K562 (cell line): ENCODE data around the gene SH3PXD2B. TPM values are rescaled to one million over a fixed set of nuclear protein-coding genes. Genes with fewer than 3 reads are reported as not detected.
A peak's percentile ranks its signal among the peaks of the same experiment; 100 is the strongest.

Experiments
- BHLHE40 ChIP-seq: IDR thresholded peaks from 2 replicates; pipeline ENCODE4 v1.6.1; 2011; ENCODE audit warnings: low read length, improper control_type of control experiment
- CAMTA2 ChIP-seq: fragments of 250-450 bp; sonication (Bioruptor Pico); conservative IDR thresholded peaks from 2 replicates; pipeline ENCODE4 v1.5.1; 2022
- CEBPG ChIP-seq, 3 experiments: fragments of 200-800 bp in 1 of 3; sonication (Bioruptor generic) in 1 of 3; sonication (generic) in 1 of 3; formaldehyde crosslinking in 1 of 3; IDR thresholded peaks in 2 of 3; conservative IDR thresholded peaks in 1 of 3; 2 replicates each; pipeline versions ENCODE4 v1.6.1 to v1.8.0; 2016 to 2022; ENCODE audit warnings: missing compliant biosample characterization in 2 of 3, missing genetic modification characterization in 2 of 3, mild to moderate bottlenecking in 1 of 3, missing genetic modification reagents in 1 of 3
- DEAF1 ChIP-seq: fragments of 450-650 bp; formaldehyde crosslinking; IDR thresholded peaks from 2 replicates; pipeline ENCODE4 v1.4.0; 2020; ENCODE audit warnings: mild to moderate bottlenecking, moderate library complexity
- EHMT2 ChIP-seq: fragments of 450-650 bp; IDR thresholded peaks from 2 replicates; pipeline ENCODE4 v1.6.1; 2018; ENCODE audit warnings: antibody characterized with exemption
- EWSR1 ChIP-seq: fragments of 450-650 bp; IDR thresholded peaks from 2 replicates; pipeline ENCODE4 v1.6.1; 2018; ENCODE audit warnings: borderline replicate concordance, mild to moderate bottlenecking, low read depth, moderate library complexity; ENCODE audit not compliant: partially characterized antibody
- GATAD2B ChIP-seq: fragments of 450-650 bp; IDR thresholded peaks from 2 replicates; pipeline ENCODE4 v1.6.1; 2017; ENCODE audit warnings: mild to moderate bottlenecking, borderline replicate concordance
- NFIX ChIP-seq: fragments of 250-450 bp; sonication (Bioruptor Pico); IDR thresholded peaks from 2 replicates; pipeline ENCODE4 v1.4.0; 2020; ENCODE audit warnings: low read depth, mild to moderate bottlenecking, moderate library complexity
- NR2C2 ChIP-seq, 2 experiments: fragments of 200-800 bp in 1 of 2; sonication (Bioruptor generic) in 1 of 2; sonication (generic) in 1 of 2; formaldehyde crosslinking in 1 of 2; IDR thresholded peaks; 2 replicates each; pipeline versions ENCODE4 v1.6.1 to v1.8.0; 2016 to 2022; ENCODE audit warnings: mild to moderate bottlenecking in 1 of 2, missing compliant biosample characterization in 1 of 2, missing genetic modification characterization in 1 of 2, missing genetic modification reagents in 1 of 2
- NR3C1 ChIP-seq: sonication (generic); formaldehyde crosslinking; IDR thresholded peaks from 2 replicates; pipeline ENCODE4 v1.8.1; 2022; ENCODE audit warnings: missing genetic modification reagents
- PHB2 ChIP-seq: fragments of 450-650 bp; IDR thresholded peaks from 2 replicates; pipeline ENCODE4 v1.6.1; 2017; ENCODE audit warnings: low read depth
- PPARD ChIP-seq: fragments of 250-450 bp; sonication (Bioruptor Pico); IDR thresholded peaks from 2 replicates; pipeline ENCODE4 v1.8.0; 2022; ENCODE audit warnings: inconsistent platforms, mild to moderate bottlenecking, moderate library complexity
- RBM39 ChIP-seq: fragments of 200-400 bp; formaldehyde crosslinking; optimal IDR thresholded peaks from 2 replicates; pipeline ENCODE3; 2018; ENCODE audit warnings: low read depth, low read length
- STAT6 ChIP-seq: sonication (generic); formaldehyde crosslinking; IDR thresholded peaks from 2 replicates; pipeline ENCODE4 v1.8.1; 2023; ENCODE audit warnings: mild to moderate bottlenecking, missing genetic modification reagents
- TFE3 ChIP-seq: fragments of 450-650 bp; formaldehyde crosslinking; IDR thresholded peaks from 2 replicates; pipeline ENCODE4 v1.4.0; 2020; ENCODE audit warnings: mild to moderate bottlenecking, mixed read lengths
- TRIM24 ChIP-seq, 2 experiments: fragments of 450-650 bp; IDR thresholded peaks; 2 replicates each; pipeline ENCODE4 v1.6.1; 2016
- TRIM25 ChIP-seq: fragments of 450-650 bp; IDR thresholded peaks from 2 replicates; pipeline ENCODE4 v1.7.0; 2016; ENCODE audit warnings: borderline replicate concordance
- YY1 ChIP-seq, 3 experiments: IDR thresholded peaks; 2 replicates each; pipeline ENCODE4 v1.6.1; 2011; ENCODE audit warnings: low read length in 2 of 3, mild to moderate bottlenecking in 2 of 3, moderate library complexity in 2 of 3, borderline replicate concordance in 1 of 3, control low read depth in 1 of 3, low read depth in 1 of 3; ENCODE audit not compliant: insufficient read depth in 3 of 3, insufficient replicate concordance in 2 of 3, control insufficient read depth in 1 of 3, insufficient read length in 1 of 3; ENCODE audit errors: extremely low read depth in 1 of 3
- ZNF24 ChIP-seq: fragments of 450-650 bp; IDR thresholded peaks from 2 replicates; pipeline ENCODE4 v1.6.1; 2016
- polyA plus RNA-seq, 8 experiments: library from polyadenylated mRNA; depleted of rRNA in 4 of 8; stranded (reverse) in 5 of 8; unstranded in 3 of 8; fragments of >200 nt; fragmentation: Nextera tagmentation in 2 of 8; fragmentation: Illumina TruSeq in 1 of 8; extraction: Ambion mirVana in 2 of 8; extraction: Trizol in 1 of 8; gene quantifications; 2 replicates each; pipeline versions ENCODE4 v1.2.1 to v1.2.3, GENCODE V29; 2011 to 2014; ENCODE audit warnings: inconsistent platforms in 1 of 8, missing spikeins in 1 of 8
- total RNA-seq, 7 experiments: library from RNA; depleted of rRNA in 6 of 7; stranded (reverse); fragments of >200 nt in 6 of 7; fragmentation: Illumina TruSeq in 2 of 7; extraction: Trizol in 2 of 7; gene quantifications; 2 replicates each; pipeline versions ENCODE4 v1.2.1 to v1.2.3, GENCODE V29; 2011 to 2021; ENCODE audit warnings: low replicate concordance in 1 of 7

The SH3PXD2B gene
- total and polyA plus RNA-seq, 9 of the 15 experiments (the other 6 are each of a cell fraction or from before 2014, with no cell fraction given), result 0.04 to 0.66 (median 0.19) TPM

GRCh38 chr5:172361566-172362238, 92.6 kb downstream of the SH3PXD2B start (continued):
- no peak for TF ChIP-seq YY1 (IDR thresholded peaks at IDR 0.05; ENCODE audit: borderline replicate concordance in 1 of 3, control insufficient read depth in 1 of 3, extremely low read depth in 1 of 3, insufficient read depth in 3 of 3, insufficient read length in 1 of 3, insufficient replicate concordance in 2 of 3, low read depth in 1 of 3, low read length in 2 of 3)
- no peak for TF ChIP-seq ZNF24
- no peak for TF ChIP-seq EWSR1
- 0 out of 2 replicates have a peak, but pooled peaks have one; percentile 14 for TF ChIP-seq TFE3
- peak; percentile 36 to 69; a peak in 2 of 4 replicates for TF ChIP-seq TRIM24 (IDR thresholded peaks at IDR 0.05)
- TF ChIP-seq NFIX (CRISPR knock-in tag), result no peak
- TF ChIP-seq CEBPG (CRISPR knock-in tag; IDR thresholded peaks at IDR 0.05), result peak; percentile 61; the same call in 1 of the 2 replicates
- TF ChIP-seq CEBPG (tag; conservative IDR thresholded peaks at IDR 0.05 in 1 of 2, IDR thresholded peaks at IDR 0.05 in 1 of 2), result peak; percentile 90 to 95
- TF ChIP-seq BHLHE40, result peak; percentile 16; the same call in 1 of the 2 replicates
- TF ChIP-seq STAT6 (CRISPR knock-in tag), result no peak
- no peak for TF ChIP-seq DEAF1 (CRISPR knock-in tag)
- no peak for TF ChIP-seq PHB2
- TF ChIP-seq TRIM25, result no peak
- TF ChIP-seq GATAD2B, result no peak
- TF ChIP-seq NR2C2 (CRISPR knock-in tag; IDR thresholded peaks at IDR 0.05), result no peak
- peak; percentile 12; the same call in 1 of the 2 replicates for TF ChIP-seq NR2C2 (tag; IDR thresholded peaks at IDR 0.05)
- TF ChIP-seq RBM39, result no peak
- no peak for TF ChIP-seq CAMTA2 (CRISPR knock-in tag)
- TF ChIP-seq NR3C1 (CRISPR knock-in tag), result no peak
- TF ChIP-seq EHMT2, result peak; percentile 52; the same call in 1 of the 2 replicates
- no peak for TF ChIP-seq PPARD (CRISPR knock-in tag)
